Esophagus squamous epithelium (tissue), 5 donors: ENCODE measurements around the gene LHCGR. TPM values are rescaled to one million over a fixed set of nuclear protein-coding genes. Genes with fewer than 3 reads are reported as not detected.
"Not testable (repeated sequence)": the region's sequence is repeated elsewhere in the genome, so short reads cannot be mapped to it uniquely, and the experiment has no call there.

ENCODE experiments used
- DNase-seq: peaks from one replicate; lab custom pipeline; 2025; lab: John Stamatoyannopoulos, UW
- H3K27ac ChIP-seq, 4 donors: fragments of 200-600 bp; sonication (generic); one replicate each; pipeline ENCODE4 v1.5.1; 2016 to 2019; ENCODE audit warnings: mild to moderate bottlenecking in 1 of 4
- H3K27me3 ChIP-seq, 4 donors: fragments of 200-600 bp; sonication (generic); 1 replicate in 3 of 4; 2 replicates in 1 of 4; pipeline versions ENCODE4 v1.5.1 to v1.6.0; 2017 to 2021; ENCODE audit warnings: antibody characterized with exemption in 1 of 4
- H3K36me3 ChIP-seq, 3 donors: fragments of 200-600 bp; sonication (generic); one replicate each; pipeline ENCODE4 v1.5.1; 2016 to 2019
- H3K4me1 ChIP-seq, 3 donors: fragments of 200-600 bp; sonication (generic); one replicate each; pipeline ENCODE4 v1.5.1; 2017 to 2019
- H3K4me3 ChIP-seq, 4 donors: fragments of 200-600 bp; sonication (generic); 1 replicate in 3 of 4; 2 replicates in 1 of 4; pipeline ENCODE4 v1.5.1; 2016 to 2019; ENCODE audit warnings: mild to moderate bottlenecking in 2 of 4, moderate library complexity in 1 of 4
- H3K9me3 ChIP-seq, 3 donors: fragments of 200-600 bp; sonication (generic); one replicate each; pipeline ENCODE4 v1.5.1; 2016 to 2019
- CTCF ChIP-seq, 6 experiments: fragments of 450-650 bp in 4 of 6; fragments of 200-600 bp in 2 of 6; sonication (generic) in 2 of 6; IDR thresholded peaks; one replicate each; pipeline ENCODE4 v1.5.1; 2016 to 2019; ENCODE audit warnings: antibody characterized with exemption in 6 of 6, mild to moderate bottlenecking in 4 of 6, moderate library complexity in 4 of 6
- POLR2A ChIP-seq, 4 donors: fragments of 450-650 bp; IDR thresholded peaks; one replicate each; pipeline ENCODE4 v1.6.1; 2017; ENCODE audit warnings: antibody characterized with exemption in 4 of 4, mild to moderate bottlenecking in 4 of 4, moderate library complexity in 3 of 4
- WGBS, 2 donors: methylation state at CpG; one replicate each; pipeline ENCODE4 v1.1.5; 2018; 5-methylcytosine and 5-hydroxymethylcytosine counted together
- intact Hi-C: fragments of 100-400 bp; cut with DNase I; formaldehyde crosslinking; loops from one replicate; pipeline ENCODE4 v1.15.0; 2022
- total RNA-seq, 4 donors: library from RNA; depleted of rRNA; stranded (reverse); fragments of >200 nt; gene quantifications; one replicate each; pipeline ENCODE4 v1.1.0, GENCODE V29; 2016
- donor health status: DM: yes; HTN: yes; CAD: no.

The LHCGR gene
- total RNA-seq, 4 donors from 2014 or later, result 0.22 to 0.76 TPM; not detected in 2

- no peak for DNase-seq
- H3K9me3 ChIP-seq, result no peaks in the 10 kb centered on the region
- peak overlapping the region in 3 of 4 donors; percentile 31 to 68 (median 40) for H3K27ac ChIP-seq
- no peaks in the 10 kb centered on the region for H3K36me3 ChIP-seq
- H3K4me3 ChIP-seq, result no peak overlapping the region
- peaks cover 0 to 19% (median 12%) of the 10 kb centered on the region in 3 donors for H3K4me1 ChIP-seq
- H3K27me3 ChIP-seq, result no peaks in the 10 kb centered on the region
- intact Hi-C loops, result no loop called here
- TF ChIP-seq CTCF (IDR thresholded peaks at IDR 0.05) (no peak), POLR2A (IDR thresholded peaks at IDR 0.05) (no peak)
- 63 to 69% methylated on average over 1 of the region's 1 CpG for WGBS, 2 donors
These were observed 41.9 kb downstream of the LHCGR start for GRCh38 chr2:48713647-48714046.

GRCh38 chr2:48712151-48712550 is 43.4 kb downstream of the LHCGR start:
- intact Hi-C loops, result no loop called here
- TF ChIP-seq CTCF (IDR thresholded peaks at IDR 0.05) (no peak), POLR2A (IDR thresholded peaks at IDR 0.05) (no peak)
- no peak for DNase-seq
- H3K4me3 ChIP-seq, result no peak overlapping the region
- H3K27ac ChIP-seq, result no peak overlapping the region
- H3K27me3 ChIP-seq, result no peaks in the 10 kb centered on the region
- 31 to 37% methylated on average over 2 of the region's 2 CpGs for WGBS, 2 donors
- H3K9me3 ChIP-seq, result no peaks in the 10 kb centered on the region
- peaks cover 0 to 19% (median 12%) of the 10 kb centered on the region in 3 donors for H3K4me1 ChIP-seq
- no peaks in the 10 kb centered on the region for H3K36me3 ChIP-seq

- H3K9me3 ChIP-seq, result no peaks in the 10 kb centered on the region
- TF ChIP-seq CTCF (IDR thresholded peaks at IDR 0.05), result no peak
- TF ChIP-seq POLR2A (IDR thresholded peaks at IDR 0.05), result no peak
- H3K4me1 ChIP-seq, result peaks cover 0 to 19% (median 12%) of the 10 kb centered on the region in 3 donors
- DNase-seq, result no peak
- no peak overlapping the region for H3K27ac ChIP-seq
- no peaks in the 10 kb centered on the region for H3K36me3 ChIP-seq
- 45 to 48% methylated on average over 4 of the region's 4 CpGs for WGBS, 2 donors
- no peaks in the 10 kb centered on the region for H3K27me3 ChIP-seq
- intact Hi-C loops, result no loop called here
- no peak overlapping the region for H3K4me3 ChIP-seq
These were observed 44.2 kb downstream of the LHCGR start for GRCh38 chr2:48711343-48711742.

- intact Hi-C loops, result no loop called here
- no peaks in the 10 kb centered on the region for H3K36me3 ChIP-seq
- H3K27me3 ChIP-seq, result no peaks in the 10 kb centered on the region
- H3K4me1 ChIP-seq, result peaks cover 0 to 2% (median 0%) of the 10 kb centered on the region in 3 donors
- H3K27ac ChIP-seq, result no peak overlapping the region
- no peaks in the 10 kb centered on the region for H3K9me3 ChIP-seq
- no peak overlapping the region for H3K4me3 ChIP-seq
- DNase-seq, result no peak
- TF ChIP-seq CTCF (IDR thresholded peaks at IDR 0.05) (no peak), POLR2A (IDR thresholded peaks at IDR 0.05) (no peak)
- 62 to 67% methylated on average over 7 of the region's 7 CpGs for WGBS, 2 donors
These were observed 46.2 kb downstream of the LHCGR start for GRCh38 chr2:48709096-48710034.

GRCh38 chr2:48707466-48707865 is 48.1 kb downstream of the LHCGR start:
- Histone ChIP-seq H3K27me3 (no peaks in the 10 kb centered on the region), H3K27ac (no peak overlapping the region), H3K4me1 (no peaks in the 10 kb centered on the region), H3K4me3 (no peak overlapping the region), H3K9me3 (no peaks in the 10 kb centered on the region), H3K36me3 (no peaks in the 10 kb centered on the region)
- TF ChIP-seq CTCF (IDR thresholded peaks at IDR 0.05), result no peak
- no peak for TF ChIP-seq POLR2A (IDR thresholded peaks at IDR 0.05)
- 60 to 71% methylated on average over 2 to 6 of the region's 6 CpGs for whole genome bisulfite sequencing, 2 donors
- DNase-seq, result no peak
- intact Hi-C loops, result no loop called here

GRCh38 chr2:48703621-48704020 is 51.9 kb downstream of the LHCGR start:
- H3K36me3 ChIP-seq, intact Hi-C loops: not testable (repeated sequence)
- 88 to 95% methylated on average over 6 of the region's 6 CpGs for WGBS, 2 donors

More at GRCh38 chr2:48703621-48704020, 51.9 kb downstream of the LHCGR start:
- not testable (repeated sequence) for H3K27ac ChIP-seq, H3K27me3 ChIP-seq, H3K4me3 ChIP-seq, H3K9me3 ChIP-seq, DNase-seq, H3K4me1 ChIP-seq
